Measurements from ENCODE around the gene TPSG1.
"Not testable (repeated sequence)": the region's sequence is repeated elsewhere in the genome, so short reads cannot be mapped to it uniquely, and the experiment has no call there.

TPSG1 gene

GRCh38 chr16:1230471-1231212, 5.6 kb upstream of the TPSG1 start:
- not testable (repeated sequence) for DNase-seq (ENCODE audit: low read depth)

DNA sequence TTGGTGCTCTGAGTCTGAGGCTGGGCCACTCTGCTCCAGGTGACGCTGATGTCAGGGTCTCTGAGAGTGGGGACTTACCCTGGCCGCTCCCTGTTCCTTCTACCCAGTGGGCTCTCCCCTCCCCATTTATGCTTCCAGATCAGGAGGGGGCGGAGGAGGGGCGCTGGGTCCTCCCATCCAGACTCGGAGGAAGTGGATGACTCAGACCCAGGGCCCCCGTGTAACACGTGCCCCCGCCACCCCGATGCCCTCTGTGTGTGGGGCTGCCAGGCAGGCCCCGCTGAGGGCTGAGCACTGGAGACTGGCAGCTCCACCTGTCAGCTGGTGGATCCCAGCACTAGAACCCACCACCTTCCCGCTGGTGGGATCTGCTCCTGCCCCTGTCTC, 5.0 kb upstream of the TPSG1 start, which contains the start of gene TPSB2:
Gene TPSB2 (minus strand): TSS at position 101 of the 387 bp plus-strand sequence. CDS start 233 bp downstream, outside the sequence.
- not testable (repeated sequence) for DNase-seq (ENCODE audit: low read depth)

GRCh38 chr16:1229476-1229875, 4.4 kb upstream of the TPSG1 start:
- DNase-seq (ENCODE audit: low read depth), result not testable (repeated sequence)

DNA sequence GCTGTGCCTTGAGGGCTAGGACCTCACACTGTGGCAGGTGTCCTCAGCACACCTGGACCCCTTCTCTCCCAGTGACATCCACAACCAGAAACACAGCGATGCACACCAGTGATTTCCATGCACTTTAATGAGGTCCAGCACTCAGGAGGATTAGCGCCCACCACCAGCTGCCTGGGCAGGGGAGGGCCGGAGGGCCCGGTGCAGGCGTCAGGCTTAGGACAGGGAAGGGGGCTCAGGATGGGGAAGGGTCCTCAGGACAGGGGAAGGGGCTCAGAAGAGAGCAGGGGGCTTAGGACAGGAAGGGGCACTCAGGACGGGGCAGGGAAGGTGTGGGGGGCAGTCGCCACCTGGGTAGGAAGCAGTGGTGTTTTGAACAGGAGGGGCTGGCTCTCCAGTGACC, 3.2 kb upstream of the TPSG1 start:
- not testable (repeated sequence) for DNase-seq (ENCODE audit: low read depth)

DNA sequence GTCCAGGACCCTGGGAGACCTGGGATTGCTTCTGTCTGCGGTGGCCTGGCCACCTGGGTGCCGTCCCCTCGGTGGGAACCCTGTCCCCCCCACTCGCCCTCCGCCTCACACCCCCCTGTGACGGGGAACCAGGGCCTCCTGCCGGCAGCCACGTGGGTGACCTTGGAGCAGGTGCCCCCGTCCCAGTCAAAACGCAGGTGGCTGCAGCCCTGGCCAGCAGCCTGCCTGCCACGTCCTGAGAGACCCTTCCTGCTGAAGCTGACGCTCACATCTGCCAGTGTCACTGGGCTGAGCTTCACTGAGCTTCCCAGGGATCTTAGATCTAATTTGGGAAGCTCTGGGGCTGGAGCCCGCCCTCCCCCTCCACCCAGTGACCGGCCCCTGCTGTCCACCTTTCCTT, 1.6 kb upstream of the TPSG1 start:
- DNase-seq (ENCODE audit: low read depth), result not testable (repeated sequence)

- DNase-seq (ENCODE audit: low read depth), result not testable (repeated sequence)
These were observed 752 bp upstream of the TPSG1 start for GRCh38 chr16:1225728-1226311.

DNA sequence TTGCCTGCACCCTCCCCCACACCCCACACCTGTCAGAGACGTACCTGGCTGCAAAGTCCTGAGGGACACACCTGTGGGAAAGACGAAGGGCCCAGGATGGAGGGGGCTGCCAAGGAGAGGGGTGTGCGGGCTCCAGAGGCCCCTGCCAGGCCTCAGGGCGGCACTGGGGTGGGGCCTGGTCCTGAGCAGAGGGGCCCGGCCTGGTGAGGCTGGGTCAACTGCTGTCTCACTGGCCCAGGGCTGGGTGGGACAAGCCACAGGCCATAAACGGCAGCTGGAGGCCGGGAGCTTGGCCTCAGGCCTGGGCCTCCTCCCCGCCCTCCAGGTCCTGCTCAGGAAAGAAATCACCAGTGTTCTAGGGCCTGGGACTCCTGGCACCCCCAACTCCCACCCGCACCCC, 510 bp downstream of the TPSG1 start:
- no peak for DNase-seq (ENCODE audit: low read depth)

DNA sequence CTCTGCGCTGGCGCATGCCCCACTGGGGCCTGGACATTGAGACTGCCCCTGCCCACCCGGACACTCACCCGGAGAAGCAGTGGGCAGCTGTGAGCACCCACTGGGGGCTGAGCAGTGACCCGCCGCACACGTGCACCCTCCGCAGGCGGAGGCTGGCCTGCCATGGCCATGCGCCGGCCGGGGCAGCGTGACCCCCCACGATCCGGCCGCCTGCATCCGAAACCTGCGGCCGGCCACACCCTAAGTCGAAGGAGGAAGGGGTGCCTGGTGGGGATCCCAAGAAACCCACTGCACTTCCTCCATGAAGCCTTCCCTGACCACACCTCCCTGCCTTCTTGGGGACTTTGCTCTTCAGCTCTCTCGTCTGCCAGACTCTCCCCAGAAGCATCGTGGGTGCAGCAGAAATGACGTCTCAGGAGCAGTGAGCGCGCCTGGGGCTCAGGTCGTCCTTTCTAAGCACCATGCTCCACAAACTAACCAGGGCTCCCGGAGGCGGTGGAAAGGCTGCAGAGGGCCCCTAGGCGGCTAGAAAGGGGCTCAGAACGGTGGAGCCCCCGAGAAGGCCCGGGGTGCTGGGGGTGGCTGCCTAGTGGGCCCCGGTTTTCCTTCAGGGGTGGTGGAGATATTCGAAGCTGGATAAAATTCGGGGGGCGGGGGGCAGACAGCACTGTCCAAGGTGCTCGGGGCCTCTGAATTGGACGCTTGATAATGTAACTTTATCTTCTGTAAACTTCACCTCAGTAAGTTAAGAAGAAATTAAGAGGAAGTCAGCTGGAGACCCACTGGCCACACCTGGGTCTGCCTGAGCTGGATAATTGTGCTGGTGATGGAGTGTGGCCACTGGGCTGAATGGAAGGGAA, 1.5 kb downstream of the TPSG1 start:
- no peak for DNase-seq (ENCODE audit: low read depth)

DNA sequence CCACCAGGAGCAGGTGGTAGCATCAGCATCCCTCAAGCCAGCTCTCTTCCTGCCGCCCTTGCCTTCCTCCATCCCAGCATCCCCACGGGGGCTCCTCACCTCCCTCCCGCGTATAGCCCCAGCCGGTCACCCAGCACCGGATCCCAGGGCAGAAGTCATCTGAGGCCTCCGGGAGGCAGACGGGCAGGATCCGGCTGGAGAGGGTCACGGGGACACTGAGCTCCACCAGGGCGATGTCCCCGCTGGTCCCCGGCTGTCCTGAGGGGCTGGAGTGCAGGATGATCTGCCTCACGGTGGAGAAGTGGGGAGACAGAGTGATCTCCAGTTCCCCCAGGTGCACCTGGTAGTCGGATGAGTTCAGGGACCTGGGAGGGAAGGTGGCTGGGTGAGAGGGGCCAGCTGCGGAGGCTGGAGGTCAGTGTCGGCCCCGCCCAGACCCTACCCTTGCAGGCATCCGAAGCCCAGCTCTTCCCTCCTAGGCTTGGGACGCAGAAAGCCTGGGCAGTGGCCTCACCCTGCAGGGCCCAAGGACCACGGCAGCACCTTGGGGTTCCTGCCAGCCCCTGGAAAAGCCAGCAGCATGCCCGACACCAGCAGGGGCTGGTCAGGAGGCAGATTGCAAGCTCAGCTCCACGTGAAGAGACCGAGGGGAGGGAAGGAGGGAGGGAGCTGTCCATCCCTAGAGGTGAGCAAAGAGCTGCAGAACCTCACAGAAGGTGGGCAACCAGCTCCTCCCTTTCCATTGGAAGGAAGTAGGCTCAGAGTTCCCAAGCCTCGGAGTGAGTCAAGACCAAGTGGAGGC, 2.3 kb downstream of the TPSG1 start:
- DNase-seq (ENCODE audit: low read depth), result no peak

- no peak for DNase-seq (ENCODE audit: low read depth)
These were observed 3.2 kb downstream of the TPSG1 start for GRCh38 chr16:1221628-1222552.

GRCh38 chr16:1220841-1221627, 4.0 kb downstream of the TPSG1 start:
- no peak for DNase-seq (ENCODE audit: low read depth)

GRCh38 chr16:1220098-1220728, 4.9 kb downstream of the TPSG1 start:
- DNase-seq (ENCODE audit: low read depth), result no peak

DNA sequence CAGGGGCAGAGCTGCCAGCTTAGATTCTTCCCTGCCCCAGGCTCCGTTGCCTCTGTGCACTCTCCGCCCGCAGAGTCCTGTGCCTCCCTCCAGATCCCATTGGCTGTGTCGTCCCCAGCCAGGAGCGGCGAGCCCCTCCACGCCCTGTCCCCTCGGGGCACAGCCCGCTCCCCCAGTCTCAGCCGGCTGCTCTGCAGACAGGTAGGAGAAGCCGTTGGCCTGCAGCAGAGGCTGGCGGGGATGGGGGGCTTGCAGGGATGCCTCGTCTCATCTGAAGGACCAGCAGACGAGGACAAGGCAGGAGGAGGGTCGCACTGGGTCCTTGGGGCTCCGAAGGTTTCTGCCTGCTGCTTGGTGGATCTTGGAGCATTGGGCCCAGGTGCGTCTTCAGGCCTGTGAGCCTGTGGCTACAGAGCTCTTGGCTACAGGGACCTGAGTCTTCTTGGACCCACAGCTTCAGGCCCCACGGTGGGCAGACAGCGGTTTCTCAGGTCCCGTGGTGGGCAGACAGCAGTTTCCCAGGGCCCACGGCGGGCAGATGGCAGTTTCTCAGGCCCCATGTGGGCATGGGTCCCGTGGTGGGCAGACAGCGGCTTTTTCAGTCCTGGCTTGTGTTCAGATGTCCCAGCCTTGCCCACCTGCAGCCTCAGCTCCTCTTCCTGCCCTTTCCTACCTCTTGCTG, 6.0 kb downstream of the TPSG1 start:
- DNase-seq (ENCODE audit: low read depth), result no peak

- no peak for DNase-seq (ENCODE audit: low read depth)
These were observed 6.8 kb downstream of the TPSG1 start for GRCh38 chr16:1218061-1218929.

DNA sequence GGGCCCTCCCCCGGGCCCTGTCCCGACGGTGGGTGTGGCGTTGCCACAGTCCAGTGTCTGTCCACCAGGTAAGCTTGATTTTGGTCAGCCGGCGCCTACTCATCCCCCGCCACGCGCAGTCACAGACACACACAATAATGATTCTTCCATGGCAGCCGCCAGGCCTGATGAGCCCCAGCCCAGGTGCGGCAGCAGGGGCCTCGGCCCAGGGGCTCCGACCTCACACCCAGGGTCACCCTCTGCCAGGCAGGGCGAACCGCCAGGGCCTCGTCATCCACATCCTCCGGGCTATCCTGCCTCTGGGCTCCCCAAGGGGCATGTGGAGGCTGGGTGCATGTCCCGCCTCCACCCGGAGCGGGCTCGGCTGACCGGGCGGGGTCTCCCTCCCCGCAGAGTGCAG, 7.5 kb downstream of the TPSG1 start:
- no peak for DNase-seq (ENCODE audit: low read depth)

DNA sequence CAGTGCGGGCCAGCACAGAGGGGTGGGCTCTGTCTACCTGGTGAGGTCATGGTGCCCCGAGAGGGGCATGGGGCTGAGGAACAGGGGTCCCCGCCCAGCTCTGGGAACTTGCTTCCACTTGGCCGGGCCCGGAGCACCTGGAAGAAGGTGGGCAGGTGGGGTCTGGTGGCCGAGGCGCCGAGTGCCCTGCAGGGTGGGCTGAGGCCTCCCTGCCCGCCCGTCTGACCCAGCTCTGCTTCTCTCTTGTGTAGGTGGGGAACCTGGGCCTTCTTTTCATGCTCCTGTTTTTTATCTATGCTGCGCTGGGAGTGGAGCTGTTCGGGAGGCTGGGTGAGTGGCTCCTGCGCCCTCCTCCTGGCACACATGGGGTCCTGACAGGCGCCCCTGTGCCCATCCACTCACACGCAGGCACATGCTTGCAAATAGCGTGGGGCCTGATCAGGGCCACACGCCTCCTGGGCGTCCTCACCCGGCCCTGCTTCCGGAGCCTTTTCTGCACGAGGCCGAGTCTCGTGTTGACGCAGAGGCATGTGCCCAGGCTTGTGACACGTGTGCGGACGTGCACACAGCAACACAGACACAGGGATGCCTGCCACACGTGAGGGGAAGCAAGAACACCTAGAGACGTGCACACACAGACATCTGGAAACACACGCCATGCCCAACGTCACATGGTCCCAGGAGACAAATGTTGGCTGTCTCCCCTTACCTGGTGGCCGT, 8.2 kb downstream of the TPSG1 start:
- DNase-seq (ENCODE audit: low read depth), result no peak

DNA sequence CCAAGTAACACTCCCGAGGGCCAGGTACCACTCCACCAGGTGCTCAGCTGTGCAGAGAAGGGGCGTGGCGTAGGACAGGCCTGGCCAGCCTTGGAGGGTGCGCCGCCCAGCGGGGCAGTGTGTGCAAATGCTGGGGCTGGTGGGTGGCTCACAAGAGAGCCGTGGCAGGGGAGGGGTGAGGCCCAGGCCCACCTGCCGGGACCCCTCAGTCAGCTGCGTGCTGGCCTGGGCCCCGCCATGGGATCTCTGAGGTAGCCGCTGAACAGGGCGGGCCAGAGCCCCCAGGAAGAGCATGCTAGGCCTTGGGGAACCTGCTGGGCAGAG, 8.8 kb downstream of the TPSG1 start:
- no peak for DNase-seq (ENCODE audit: low read depth)
